Measurements from ENCODE around the gene JHY.

JHY gene

DNA sequence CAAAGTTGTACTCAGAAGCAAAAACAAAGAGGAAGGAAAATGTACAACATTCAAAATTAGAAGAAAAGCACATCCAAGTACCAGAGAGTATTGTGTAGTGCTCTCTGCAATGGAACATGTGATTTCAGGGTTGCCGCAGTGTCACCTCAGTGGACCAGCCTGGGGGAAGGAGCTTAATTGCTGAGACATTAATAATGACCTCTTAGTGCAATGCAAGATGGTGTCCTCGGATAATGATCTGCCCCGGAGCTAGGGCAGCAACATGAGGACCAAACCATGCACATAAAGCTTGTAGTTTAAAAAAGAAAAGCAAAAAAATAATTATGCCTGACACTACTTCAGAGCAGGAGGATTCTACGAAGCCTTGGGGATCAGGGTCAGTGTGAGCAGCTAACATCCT is 11.3 kb upstream of the JHY start:
- DNase-seq (ENCODE audit: low read depth in 2 of 2), result no peak

DNA sequence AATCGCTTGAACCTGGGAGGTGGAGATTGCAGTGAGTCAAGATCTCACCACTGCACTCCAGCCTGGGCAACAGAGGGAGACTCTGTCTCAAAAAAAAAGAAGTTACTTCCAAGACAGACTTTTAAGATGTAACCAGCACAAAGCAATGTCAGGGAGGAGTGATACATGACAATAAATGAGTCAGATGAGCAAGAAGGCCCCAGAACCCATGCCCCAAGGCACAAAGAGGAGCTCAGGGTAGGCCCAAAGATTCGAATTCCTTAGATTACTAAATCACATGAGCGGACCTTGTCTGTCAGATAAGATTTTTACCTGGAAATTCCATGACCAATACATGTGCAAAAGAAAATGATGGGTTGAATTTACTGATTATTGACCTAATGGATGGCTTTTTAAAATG is 10.5 kb upstream of the JHY start:
- no peak for DNase-seq (ENCODE audit: low read depth in 2 of 2)

- no peak for DNase-seq (ENCODE audit: low read depth in 2 of 2)
Measured at GRCh38 chr11:122874991-122875390, 7.6 kb upstream of the JHY start.

DNA sequence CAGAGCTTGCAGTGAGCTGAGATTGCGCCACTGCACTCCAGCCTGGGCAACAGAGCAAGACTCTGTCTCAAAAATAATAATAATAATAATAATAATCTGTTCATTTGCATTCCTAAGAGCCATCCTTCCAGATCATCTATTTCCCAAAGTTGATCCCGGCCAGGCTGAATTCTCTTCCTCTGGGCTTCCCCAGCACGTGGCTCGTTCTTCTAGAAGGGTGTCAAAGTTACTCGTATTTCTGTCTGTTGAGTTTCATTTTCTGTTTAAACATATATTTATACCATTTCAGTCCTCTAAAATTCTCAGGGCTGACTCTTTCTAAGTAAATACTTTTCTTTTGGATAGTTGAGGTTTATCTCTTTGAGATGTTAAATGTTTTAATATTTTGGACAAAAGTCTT is 4.8 kb upstream of the JHY start:
- DNase-seq (ENCODE audit: low read depth in 2 of 2), result no peak

- no peak for DNase-seq (ENCODE audit: low read depth in 2 of 2)
Measured at GRCh38 chr11:122879785-122880184, 2.8 kb upstream of the JHY start.

- DNase-seq (ENCODE audit: low read depth in 2 of 2), result peak; percentile 3 to 22
Measured at GRCh38 chr11:122882857-122883645, 492 bp downstream of the JHY start.

GRCh38 chr11:122883646-122883979 is 1.1 kb downstream of the JHY start:
- DNase-seq (ENCODE audit: low read depth in 2 of 2), result no peak

- DNase-seq (ENCODE audit: low read depth in 2 of 2), result no peak
Measured at GRCh38 chr11:122888162-122888561, 5.6 kb downstream of the JHY start.

DNA sequence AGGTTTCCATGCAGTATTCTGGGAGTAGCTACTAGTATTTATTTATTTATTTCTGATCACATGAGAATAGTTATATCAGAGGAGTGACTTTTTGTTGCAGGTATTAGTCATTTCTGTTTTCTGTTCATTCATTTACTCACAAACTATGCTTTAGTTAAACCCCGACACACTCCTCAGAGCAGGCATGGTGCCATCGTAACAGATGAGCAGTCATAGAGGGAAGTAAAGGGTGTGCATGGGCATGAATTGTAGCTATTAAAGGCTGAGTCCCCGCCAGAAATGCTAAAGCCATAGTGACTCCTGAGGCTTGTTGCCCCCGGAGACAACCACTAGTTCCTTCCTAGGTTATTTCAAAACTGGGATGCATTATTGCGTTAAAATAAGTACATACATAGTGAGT is 10.6 kb downstream of the JHY start:
- DNase-seq (ENCODE audit: low read depth in 2 of 2), result no peak

DNA sequence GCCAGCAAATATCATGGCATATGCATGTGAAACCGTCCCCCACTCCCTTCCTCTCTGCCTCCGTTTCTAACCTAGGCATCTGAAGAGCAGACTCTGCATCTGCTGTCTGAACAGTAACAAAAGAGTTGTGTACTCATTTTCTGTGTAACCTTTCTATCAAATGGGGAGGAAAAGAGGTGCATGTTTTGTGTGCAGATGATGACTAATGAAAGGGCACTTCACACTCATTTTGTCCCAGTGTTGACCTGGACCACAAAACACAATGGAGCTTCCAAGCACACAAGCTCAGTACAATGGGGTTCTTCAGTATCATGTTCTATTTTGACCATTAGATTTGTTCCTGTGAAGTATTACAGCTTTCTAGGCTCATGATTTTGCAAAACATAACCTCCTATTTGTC is 13.0 kb downstream of the JHY start:
- DNase-seq (ENCODE audit: low read depth in 2 of 2), result no peak

DNA sequence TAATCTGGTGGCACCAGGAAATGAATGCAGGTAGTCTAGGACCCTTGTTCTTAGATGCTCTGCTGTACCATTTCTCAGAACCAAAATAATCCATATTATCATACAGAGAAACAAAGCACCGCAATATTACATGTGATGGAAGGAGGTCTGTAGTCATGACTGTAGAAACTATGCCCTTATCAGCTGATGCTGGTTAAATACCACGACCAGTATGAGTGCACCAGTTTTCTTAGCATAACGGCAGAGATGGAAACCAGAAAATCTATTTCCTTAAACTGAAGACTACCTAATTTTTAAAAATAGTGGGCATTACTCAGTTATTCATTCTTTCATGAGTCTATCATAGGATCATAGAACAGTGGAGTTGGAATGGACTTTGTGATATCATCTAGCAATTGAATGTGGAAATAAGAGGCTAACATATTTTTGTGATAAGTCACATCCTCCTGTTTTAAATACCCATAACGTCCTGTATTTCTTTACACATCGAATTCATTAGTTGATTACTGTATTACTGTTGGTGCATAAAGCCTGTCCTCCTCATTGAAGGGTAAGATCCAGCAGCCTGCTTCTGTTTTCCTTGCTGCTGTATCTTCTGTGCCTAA is 15.1 kb downstream of the JHY start:
- no peak for DNase-seq (ENCODE audit: low read depth in 2 of 2)

DNA sequence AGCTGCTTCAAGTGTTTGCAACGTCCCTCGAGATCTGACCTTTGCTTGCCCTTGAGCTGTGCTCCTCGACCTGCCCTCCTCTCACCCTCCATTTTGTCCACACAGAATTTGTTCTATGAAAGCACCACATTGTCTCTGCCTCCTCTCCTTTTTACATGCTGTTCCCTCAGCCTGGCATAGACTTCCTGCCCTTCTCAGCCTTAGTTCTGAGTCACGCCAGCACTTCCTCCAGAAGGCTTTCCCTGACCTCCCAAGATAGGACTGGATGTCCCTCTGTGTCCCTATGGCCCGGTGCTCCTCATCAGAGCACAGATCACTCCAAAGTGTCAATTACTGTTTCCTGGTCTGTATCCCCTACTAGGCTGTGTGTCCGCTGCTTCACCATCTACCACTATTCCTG is 16.2 kb downstream of the JHY start:
- DNase-seq (ENCODE audit: low read depth in 2 of 2), result no peak

DNA sequence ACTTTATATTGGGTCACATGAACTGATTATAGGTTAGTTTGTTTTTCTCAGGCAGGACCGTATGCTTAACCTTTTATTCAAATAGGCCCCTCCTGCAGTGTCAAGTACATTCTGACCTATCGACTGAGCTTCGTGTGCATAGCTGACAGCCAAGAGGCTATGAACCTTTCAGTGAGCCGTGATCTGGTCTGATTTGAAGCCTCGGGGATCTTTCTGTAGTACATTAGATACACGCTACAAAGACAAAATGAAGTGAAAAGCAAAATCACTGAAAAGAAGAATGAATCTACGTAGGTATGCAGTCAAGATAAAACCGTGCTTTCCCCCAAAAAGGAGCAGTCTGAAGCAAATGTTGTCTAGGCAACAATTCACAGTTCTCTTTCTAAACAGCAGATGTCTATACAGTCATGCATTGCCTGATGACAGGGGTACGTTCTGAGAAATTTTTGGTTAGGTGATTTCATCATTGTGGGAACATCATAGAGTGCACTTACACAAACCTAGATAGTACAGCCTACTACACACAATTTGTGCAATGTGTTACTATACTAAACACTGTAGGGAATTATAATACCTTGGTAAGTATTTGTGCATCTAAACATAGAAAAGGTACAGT is 18.1 kb downstream of the JHY start:
- no peak for DNase-seq (ENCODE audit: low read depth in 2 of 2)

DNA sequence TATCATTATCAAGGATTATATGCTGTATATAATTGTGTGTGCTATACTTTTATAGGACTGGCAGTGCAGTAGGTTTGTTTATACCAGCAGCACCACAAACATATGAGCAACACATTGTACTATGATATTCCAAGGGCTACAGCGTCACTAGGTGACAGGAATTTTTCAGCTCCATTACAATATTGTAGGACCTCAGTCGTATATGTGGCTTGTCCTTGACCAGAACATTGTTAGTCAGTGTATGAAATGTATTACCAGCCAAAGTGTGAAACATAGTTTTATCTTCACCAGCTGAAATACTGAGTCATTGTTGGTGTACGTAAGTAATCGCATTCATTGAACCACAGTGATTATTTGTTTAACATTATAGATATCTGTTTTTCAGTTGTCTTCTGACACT is 20.4 kb downstream of the JHY start:
- no peak for DNase-seq (ENCODE audit: low read depth in 2 of 2)

DNA sequence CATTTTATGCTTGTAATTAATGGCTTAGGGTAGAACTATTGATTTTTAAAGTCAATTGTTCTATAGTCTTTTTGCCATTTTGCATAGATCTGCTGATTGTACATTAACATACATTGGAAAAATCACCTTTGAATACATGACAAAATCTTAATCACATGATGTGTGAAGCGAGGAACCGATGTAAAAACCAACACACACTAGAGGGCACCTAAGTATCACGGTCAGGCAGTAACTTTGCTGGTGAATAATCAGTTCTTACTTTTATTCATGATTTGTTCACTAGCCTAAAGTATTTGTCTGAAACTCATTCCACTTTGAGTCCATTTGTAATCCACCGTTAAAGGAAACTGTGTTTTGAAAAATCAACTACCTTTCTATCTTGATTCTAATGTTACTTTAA is 28.2 kb downstream of the JHY start:
- DNase-seq (ENCODE audit: low read depth in 2 of 2), result no peak

GRCh38 chr11:122917311-122917710 is 34.8 kb downstream of the JHY start:
- DNase-seq (ENCODE audit: low read depth in 2 of 2), result no peak

DNA sequence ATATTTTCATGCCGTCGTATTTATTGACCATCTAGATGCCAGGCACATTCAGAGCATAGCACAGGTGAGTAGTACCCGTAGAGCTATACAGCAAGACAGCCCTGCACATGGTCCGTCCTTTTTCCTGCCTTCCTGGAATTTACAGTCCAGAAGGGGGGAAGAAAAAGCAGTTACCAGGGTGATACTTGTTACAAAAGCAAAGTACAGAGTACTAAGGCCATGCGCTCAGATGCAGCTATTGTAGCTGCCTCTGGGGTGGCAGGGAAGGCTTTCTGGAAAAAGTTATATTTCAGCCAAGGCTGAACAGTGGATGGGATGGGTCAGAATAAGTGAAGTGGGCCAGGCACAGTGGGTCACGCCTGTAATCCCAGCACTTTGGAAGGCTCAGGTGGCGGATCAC is 36.2 kb downstream of the JHY start:
- DNase-seq (ENCODE audit: low read depth in 2 of 2), result no peak

DNA sequence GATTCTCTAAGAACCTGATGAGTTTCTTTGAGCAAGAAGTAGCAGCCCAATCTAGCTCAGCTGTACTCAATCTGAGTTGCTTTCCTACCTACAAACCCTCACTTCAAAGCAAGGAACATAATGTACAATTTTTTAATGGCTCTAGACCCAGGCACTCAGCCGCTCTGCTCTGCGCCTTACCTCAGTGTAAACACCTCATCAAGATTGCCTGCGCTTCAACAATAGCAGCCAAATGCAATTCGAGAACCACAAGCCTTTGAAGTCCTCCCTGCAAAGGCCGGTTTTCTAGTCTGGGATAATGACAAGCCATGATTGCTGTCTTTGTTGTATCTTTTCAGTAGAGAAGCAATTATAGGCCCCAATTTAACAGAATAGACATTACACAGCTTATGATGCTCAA is 38.0 kb downstream of the JHY start:
- no peak for DNase-seq (ENCODE audit: low read depth in 2 of 2)

DNA sequence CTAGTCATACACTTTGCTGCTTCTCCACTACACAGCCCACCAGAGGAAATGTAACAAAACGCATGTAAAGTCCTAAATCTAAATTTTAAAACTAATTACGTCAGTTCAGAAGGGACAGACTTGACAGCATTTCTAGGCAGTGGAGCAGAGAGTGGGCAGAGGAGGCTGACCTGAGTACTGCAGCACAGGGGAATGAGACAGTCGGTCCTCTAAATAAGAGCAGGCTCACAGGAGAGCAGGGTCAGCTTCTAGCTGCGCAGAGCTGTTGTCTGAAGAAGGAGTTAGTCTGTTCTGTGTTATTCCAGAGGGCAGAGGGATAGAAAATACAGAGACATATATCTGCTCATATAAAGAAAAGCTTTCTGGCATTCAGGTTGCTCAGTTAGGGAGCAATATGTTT is 40.3 kb downstream of the JHY start:
- no peak for DNase-seq (ENCODE audit: low read depth in 2 of 2)

DNA sequence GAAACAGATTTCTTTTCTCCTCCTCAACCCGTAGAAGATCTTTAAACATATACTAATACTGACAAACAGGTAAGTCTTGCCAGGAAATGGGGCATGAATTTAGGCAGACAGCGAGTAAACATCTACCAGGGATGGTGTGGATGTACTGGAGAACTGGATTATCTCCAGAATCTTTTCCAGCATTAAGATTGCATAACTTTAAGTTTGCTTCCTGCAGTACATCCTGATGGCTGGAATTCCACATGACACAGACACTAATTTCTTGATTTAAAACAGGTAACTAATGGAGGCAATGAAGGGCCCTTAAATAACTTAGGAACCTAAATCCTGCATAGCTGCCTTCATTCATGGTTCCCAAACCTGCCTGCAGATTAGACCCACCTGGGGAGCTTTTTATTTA is 40.7 kb downstream of the JHY start:
- DNase-seq (ENCODE audit: low read depth in 2 of 2), result no peak

- no peak for DNase-seq (ENCODE audit: low read depth in 2 of 2)
Measured at GRCh38 chr11:122931510-122931909, 49.0 kb downstream of the JHY start.

DNA sequence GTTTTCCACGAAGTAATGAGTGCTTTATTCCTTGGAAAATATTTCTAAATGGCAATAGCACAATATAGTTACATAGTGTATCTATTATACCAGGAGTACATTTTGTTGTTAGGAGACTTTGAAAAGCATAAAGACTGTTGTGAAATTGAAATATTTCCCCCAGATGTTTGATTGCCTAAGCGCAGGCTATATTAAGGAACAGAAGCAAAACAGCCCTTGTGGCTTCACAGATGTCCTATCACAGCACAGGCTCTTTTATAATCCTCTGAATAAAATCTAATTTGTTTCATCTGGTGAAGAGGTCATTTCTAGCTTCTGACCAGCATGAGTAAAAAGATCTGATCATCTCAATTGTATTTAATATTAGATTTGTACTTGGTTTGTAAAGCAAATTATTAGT is 50.9 kb downstream of the JHY start:
- no peak for DNase-seq (ENCODE audit: low read depth in 2 of 2)

- no peak for DNase-seq (ENCODE audit: low read depth in 2 of 2)
Measured at GRCh38 chr11:122937983-122938382, 55.4 kb downstream of the JHY start.

- no peak for DNase-seq (ENCODE audit: low read depth in 2 of 2)
Measured at GRCh38 chr11:122938557-122938956, 56.0 kb downstream of the JHY start.

Measured in stimulated activated CD8-positive, alpha-beta memory T cell treated with anti-CD3 and anti-CD28 coated beads, Interleukin-15, amount 100 ng/mL, for 4 hours (primary cell).